Common myeloid progenitor, CD34-positive (primary cell): ENCODE measurements around the gene TMUB1.
A peak's percentile ranks its signal among the peaks of the same experiment; 100 is the strongest.

Experiments
- CTCF ChIA-PET: fragments of 350-600 bp; sonication (Branson Sonifier 250); formaldehyde crosslinking; loops from one replicate; lab custom pipeline; 2021; ENCODE audit warnings: antibody characterized with exemption; lab: Charles Lee
- POLR2A ChIA-PET: fragments of 350-600 bp; sonication (Branson Sonifier 250); formaldehyde crosslinking; loops from one replicate; lab custom pipeline; 2021; ENCODE audit warnings: antibody characterized with exemption; lab: Charles Lee
- DNase-seq, 3 donors: peaks; one replicate each; pipeline versions ENCODE4 v3.0.0 to v3.0.0-alpha.2; 2013
- H3K27ac ChIP-seq, 2 experiments: 1 replicate in 1 of 2; 2 replicates in 1 of 2; pipeline ENCODE4 v1.7.0; 2013; ENCODE audit warnings: inconsistent platforms in 2 of 2, low read length in 2 of 2, mild to moderate bottlenecking in 2 of 2, low read depth in 1 of 2, moderate library complexity in 1 of 2; ENCODE audit not compliant: severe bottlenecking in 2 of 2, insufficient read depth in 1 of 2, poor library complexity in 1 of 2
- H3K27me3 ChIP-seq, 5 experiments: replicated peaks in 2 of 5; 1 replicate in 3 of 5; 2 replicates in 2 of 5; pipeline versions ENCODE4 v1.6.1 to v1.7.0; 2013; ENCODE audit warnings: low read length in 4 of 5, mild to moderate bottlenecking in 2 of 5, moderate library complexity in 2 of 5, inconsistent platforms in 1 of 5; ENCODE audit not compliant: insufficient read depth in 5 of 5, control insufficient read depth in 4 of 5
- H3K36me3 ChIP-seq, 4 experiments: 1 replicate in 2 of 4; 2 replicates in 2 of 4; pipeline versions ENCODE4 v1.6.1 to v1.7.0; 2013; ENCODE audit warnings: low read length in 3 of 4, control low read depth in 1 of 4, mild to moderate bottlenecking in 1 of 4; ENCODE audit not compliant: control insufficient read depth in 4 of 4, insufficient read depth in 4 of 4
- H3K4me1 ChIP-seq, 4 experiments: 1 replicate in 3 of 4; 2 replicates in 1 of 4; pipeline versions ENCODE4 v1.6.1 to v1.7.1; 2013; ENCODE audit warnings: low read length in 3 of 4, mild to moderate bottlenecking in 3 of 4, control low read depth in 1 of 4, inconsistent platforms in 1 of 4, moderate library complexity in 1 of 4; ENCODE audit not compliant: control insufficient read depth in 4 of 4, insufficient read depth in 4 of 4; ENCODE audit errors: control extremely low read depth in 1 of 4
- H3K4me3 ChIP-seq, 7 experiments: 1 replicate in 4 of 7; 2 replicates in 3 of 7; pipeline versions ENCODE4 v1.5.1 to v1.7.0; 2013; ENCODE audit warnings: mild to moderate bottlenecking in 7 of 7, low read length in 6 of 7, moderate library complexity in 6 of 7, inconsistent platforms in 2 of 7, low read depth in 2 of 7, control low read depth in 1 of 7; ENCODE audit not compliant: insufficient read depth in 4 of 7, control insufficient read depth in 1 of 7; ENCODE audit errors: extremely low read depth in 1 of 7
- H3K9me3 ChIP-seq, 5 experiments: 1 replicate in 4 of 5; 2 replicates in 1 of 5; pipeline versions ENCODE4 v1.6.1 to v1.7.1; 2013; ENCODE audit warnings: low read length in 4 of 5, mild to moderate bottlenecking in 2 of 5, inconsistent platforms in 1 of 5, low read depth in 1 of 5, moderate library complexity in 1 of 5; ENCODE audit not compliant: control insufficient read depth in 4 of 5, insufficient read depth in 2 of 5; ENCODE audit errors: control extremely low read depth in 1 of 5
- WGBS: methylation state at CpG from one replicate; pipeline ENCODE4 v1.1.5; 2013; ENCODE audit not compliant: insufficient coverage; 5-methylcytosine and 5-hydroxymethylcytosine counted together

The TMUB1 gene

DNA sequence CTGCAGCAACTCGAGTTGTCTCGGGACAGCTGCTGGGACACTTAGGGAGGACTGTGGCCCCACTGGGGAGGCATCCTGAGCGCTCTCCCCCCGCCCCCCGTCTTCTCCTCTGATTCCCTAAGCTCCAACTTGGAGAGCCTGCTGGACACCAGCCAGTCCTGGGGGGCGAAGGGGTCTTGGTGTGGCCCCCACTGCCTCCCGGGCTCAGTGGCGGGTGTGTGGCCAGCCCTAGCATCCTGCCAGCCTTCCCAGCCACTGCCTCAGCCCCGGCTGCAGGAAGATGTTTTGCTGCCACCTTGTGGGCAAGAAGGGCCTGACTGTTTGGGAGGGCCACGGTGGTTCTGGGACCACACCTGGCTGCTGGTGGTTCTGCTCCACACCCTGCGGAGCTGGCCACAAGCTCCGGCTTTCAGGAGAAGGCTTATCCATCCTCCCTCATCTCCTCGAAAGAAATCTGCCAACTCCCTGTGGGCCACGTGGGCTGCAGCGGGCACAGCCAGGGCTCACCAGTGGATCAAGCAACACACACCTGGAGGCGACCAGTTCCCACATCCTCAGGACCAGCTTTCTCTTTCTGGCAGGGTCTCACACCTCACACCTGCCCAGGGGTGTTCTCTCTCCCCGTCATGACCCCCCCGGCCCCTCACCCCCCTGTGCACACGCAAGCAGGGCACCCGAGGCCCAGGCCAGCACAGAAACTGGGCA is 27.8 kb upstream of the TMUB1 start:
- H3K27me3 ChIP-seq, result peaks cover 0 to 22% (median 6%) of the 10 kb centered on the region in 5 experiments
- peaks cover 0 to 12% (median 6%) of the 10 kb centered on the region in 4 experiments for H3K4me1 ChIP-seq
- CTCF ChIA-PET, result interaction anchor here (0.8 to 6.5 kb wide), 37 partner anchors 8 to 213 kb away, joined by 3 to 219 read pairs (median 4); partner anchors contain the start of genes ABCB8, AGAP3, ATG9B and FASTK
- no peaks in the 10 kb centered on the region for H3K9me3 ChIP-seq
- no peak overlapping the region for H3K4me3 ChIP-seq
- WGBS, result 48% methylated on average over 19 of the region's 20 CpGs
- peak; percentile 57 to 74 (median 67) for DNase-seq
- POLR2A ChIA-PET, result interaction anchor here (1.1 to 1.3 kb wide), 2 partner anchors 24 to 51 kb away, joined by 3 read pairs; no protein-coding TSS in a partner anchor
- no peak overlapping the region for H3K27ac ChIP-seq
- peaks cover 0 to 13% (median 5%) of the 10 kb centered on the region in 4 experiments for H3K36me3 ChIP-seq

DNA sequence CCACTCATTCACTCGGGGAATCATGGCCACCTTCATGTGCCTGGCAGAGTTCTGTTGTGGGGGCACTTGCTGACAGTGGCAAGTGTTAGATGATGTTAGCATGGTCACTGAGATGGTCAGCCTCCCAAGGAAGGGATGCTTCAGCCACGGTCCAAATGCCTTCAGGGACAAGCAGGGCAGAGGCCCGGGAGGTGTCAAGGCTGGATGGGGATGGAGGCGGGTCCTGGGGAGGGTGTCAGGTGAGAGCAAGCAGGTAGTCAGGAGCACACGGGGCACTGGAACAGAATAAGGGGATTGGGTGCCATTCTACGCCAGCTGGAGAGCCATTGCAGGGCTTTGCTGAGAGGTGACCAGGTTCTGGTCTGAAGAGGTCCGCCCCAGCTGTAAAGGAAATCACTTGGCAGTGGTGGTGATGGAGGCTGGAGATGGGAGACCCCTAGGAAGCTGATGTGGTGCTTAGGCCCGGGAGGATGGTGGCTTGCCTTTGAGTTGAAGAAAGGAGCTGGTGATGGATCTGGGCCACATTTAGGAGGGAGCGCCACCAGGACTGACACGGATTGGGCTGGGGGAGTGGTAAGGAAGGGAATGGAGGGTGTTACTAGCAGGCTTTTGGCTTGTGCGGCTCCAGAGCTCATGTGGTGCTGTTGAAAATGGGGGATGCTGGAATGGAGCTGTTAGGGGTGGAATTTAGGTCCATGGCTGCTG is 27.1 kb upstream of the TMUB1 start:
- 89% methylated on average over 10 of the region's 11 CpGs for WGBS
- no peak for DNase-seq
- H3K4me1 ChIP-seq, result peaks cover 0 to 17% (median 7%) of the 10 kb centered on the region in 4 experiments
- H3K4me3 ChIP-seq, result no peak overlapping the region
- ChIA-PET POLR2A (interaction anchor here (1.1 to 1.3 kb wide), 2 partner anchors 23 to 50 kb away, joined by 3 read pairs; no protein-coding TSS in a partner anchor), CTCF (interaction anchor here (0.8 to 6.5 kb wide), 26 partner anchors 9 to 212 kb away, joined by 3 to 219 read pairs (median 4); partner anchors contain the start of genes ABCB8, AGAP3, ATG9B and FASTK)
- peaks cover 0 to 13% (median 5%) of the 10 kb centered on the region in 4 experiments for H3K36me3 ChIP-seq
- H3K27ac ChIP-seq, result no peak overlapping the region
- H3K27me3 ChIP-seq, result peaks cover 0 to 15% (median 3%) of the 10 kb centered on the region in 5 experiments
- H3K9me3 ChIP-seq, result no peaks in the 10 kb centered on the region

DNA sequence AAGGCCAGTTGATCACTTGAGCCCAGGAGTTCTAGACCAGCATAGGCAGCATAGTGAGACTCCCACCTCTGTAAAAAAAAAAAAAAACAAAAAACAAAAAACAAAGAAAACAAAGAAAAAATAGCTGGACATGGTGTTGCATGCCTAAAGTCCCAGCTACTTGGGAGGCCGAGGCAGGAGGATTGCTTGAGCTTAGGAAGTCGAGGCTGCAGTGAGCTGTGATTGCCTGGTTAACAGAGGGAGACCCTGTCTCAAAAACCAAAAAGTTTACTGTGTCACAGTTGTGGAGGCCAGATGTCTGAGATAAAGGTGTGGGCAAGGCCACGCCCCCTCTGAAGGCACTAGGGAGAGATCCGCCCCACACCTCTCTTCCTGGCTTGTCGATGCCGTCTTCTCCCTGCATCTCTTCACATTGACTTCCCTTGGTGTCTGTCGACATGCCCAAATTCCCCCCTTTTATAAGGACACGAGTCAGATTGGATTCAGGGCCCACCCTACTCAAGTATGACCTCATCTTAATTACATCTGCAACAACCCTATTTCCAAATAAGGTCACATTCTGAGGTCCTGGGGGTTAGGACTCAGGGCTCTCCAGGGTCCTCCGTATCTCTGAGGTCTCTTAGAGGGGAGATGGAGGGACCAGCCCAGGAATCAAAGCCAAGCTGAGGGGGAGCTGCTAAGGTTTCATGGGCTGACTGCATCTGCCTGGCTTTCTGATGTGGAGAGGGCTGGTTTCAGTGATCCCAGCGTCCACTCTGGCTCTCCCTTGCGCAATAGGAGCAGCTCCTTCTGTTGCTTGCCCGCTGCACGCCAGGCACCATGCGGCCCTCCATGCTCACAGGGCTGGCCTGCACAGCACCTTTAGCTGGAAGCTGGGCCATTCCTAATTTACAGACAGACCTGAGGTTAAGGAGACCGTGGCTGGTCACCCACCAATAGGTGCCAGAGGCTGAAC is 26.1 kb upstream of the TMUB1 start:
- WGBS, result 96% methylated on average over 14 of the region's 15 CpGs
- peaks cover 0 to 13% (median 7%) of the 10 kb centered on the region in 4 experiments for H3K36me3 ChIP-seq
- H3K4me3 ChIP-seq, result no peak overlapping the region
- no peak overlapping the region for H3K27ac ChIP-seq
- ChIA-PET POLR2A (interaction anchor here (1.1 to 1.3 kb wide), 2 partner anchors 22 to 49 kb away, joined by 3 read pairs; no protein-coding TSS in a partner anchor), CTCF (interaction anchor here (0.7 to 6.5 kb wide), 20 partner anchors 11 to 242 kb away, joined by 3 to 219 read pairs (median 6); partner anchors contain the start of genes ABCB8, AGAP3, FASTK and TMUB1)
- H3K27me3 ChIP-seq, result peaks cover 0 to 13% (median 3%) of the 10 kb centered on the region in 5 experiments
- no peak for DNase-seq
- H3K9me3 ChIP-seq, result no peaks in the 10 kb centered on the region
- peaks cover 0 to 25% (median 10%) of the 10 kb centered on the region in 4 experiments for H3K4me1 ChIP-seq

DNA sequence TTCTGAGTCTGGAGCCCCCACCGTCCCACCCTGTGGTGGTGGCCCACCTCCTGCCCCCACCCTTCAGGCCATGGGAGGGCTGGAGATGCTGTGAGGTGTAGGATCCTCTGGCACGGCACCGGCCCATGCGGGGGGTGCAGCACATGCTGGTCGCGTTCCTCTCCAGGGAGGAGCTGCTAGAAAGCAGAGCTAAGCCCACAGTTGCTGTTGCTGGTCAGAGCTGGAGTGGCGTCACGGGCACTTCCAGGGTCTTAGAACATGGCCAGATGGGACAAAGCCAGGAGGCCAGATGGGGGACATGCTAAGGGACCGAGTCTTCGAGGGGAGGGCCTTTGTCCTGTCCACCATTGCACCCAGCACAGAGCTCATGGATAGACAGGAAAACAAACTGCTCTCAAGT is 24.6 kb upstream of the TMUB1 start:
- ChIA-PET CTCF (interaction anchor here (0.8 to 6.5 kb wide), 11 partner anchors 10 to 145 kb away, joined by 3 to 219 read pairs (median 5); partner anchors contain the start of genes AGAP3 and TMUB1), POLR2A (interaction anchor here (1.1 kb wide), 1 partner anchor 9 kb away, joined by 4 read pairs; no protein-coding TSS in a partner anchor)
- WGBS, result 100% methylated on average over 7 of the region's 10 CpGs
- Histone ChIP-seq H3K4me3 (no peak overlapping the region), H3K27me3 (no peaks in the 10 kb centered on the region), H3K9me3 (no peaks in the 10 kb centered on the region), H3K4me1 (peaks cover 0 to 26% (median 10%) of the 10 kb centered on the region in 4 experiments), H3K27ac (no peak overlapping the region), H3K36me3 (peaks cover 0 to 4% (median under 1%) of the 10 kb centered on the region in 4 experiments)
- DNase-seq, result no peak

DNA sequence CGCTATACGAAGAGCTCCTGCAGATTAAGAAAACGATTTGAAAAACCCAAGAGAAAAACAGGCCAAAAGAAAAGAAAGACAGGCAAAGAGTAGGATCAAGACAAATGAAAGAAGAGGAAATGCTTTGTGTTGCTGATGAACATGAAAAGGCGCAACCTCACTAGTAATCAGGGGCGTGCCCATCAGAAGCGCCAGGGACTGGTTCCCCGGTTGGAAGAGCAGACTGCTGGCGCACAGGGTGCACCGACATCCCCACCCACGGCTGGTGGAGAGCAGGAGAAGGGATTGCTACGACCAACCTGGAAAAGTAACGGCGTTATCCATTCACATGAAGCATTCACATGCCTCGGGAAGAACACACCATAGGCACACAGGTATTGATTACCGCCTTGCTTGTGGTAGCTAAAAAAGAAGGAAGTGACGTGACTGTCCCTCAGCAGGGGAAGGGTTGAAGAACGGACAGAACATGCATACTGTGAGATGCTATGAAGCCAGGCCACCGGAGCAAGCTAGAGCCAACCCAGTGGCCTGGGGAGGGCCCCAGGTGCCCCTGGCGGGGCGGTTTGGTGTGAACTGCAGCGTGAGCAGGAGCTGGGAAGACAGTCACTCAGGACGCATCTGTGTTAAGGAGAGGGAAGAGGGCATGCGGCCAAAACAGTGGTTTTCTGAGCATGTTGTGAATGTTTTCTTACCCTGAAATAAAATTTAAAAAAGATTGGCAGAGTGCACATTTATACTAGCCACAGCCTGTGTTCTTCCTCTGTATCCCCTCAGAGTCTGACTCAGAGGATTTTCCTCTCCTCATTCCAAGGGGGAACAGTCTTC is 21.3 kb upstream of the TMUB1 start:
- H3K27me3 ChIP-seq, result no peaks in the 10 kb centered on the region
- WGBS, result 61% methylated on average over 22 of the region's 23 CpGs
- H3K4me3 ChIP-seq, result peak overlapping the region in 1 of 7 experiments; percentile 42
- ChIA-PET CTCF (interaction anchor here (0.6 to 5.2 kb wide), 10 partner anchors 8 to 1416 kb away, joined by 3 to 72 read pairs (median 4); no protein-coding TSS in a partner anchor), POLR2A (interaction anchor here (0.6 to 2.0 kb wide), 2 partner anchors 16 to 49 kb away, joined by 3 to 11 read pairs; no protein-coding TSS in a partner anchor)
- no peaks in the 10 kb centered on the region for H3K9me3 ChIP-seq
- peak overlapping the region in 1 of 2 experiments; percentile 4 for H3K27ac ChIP-seq
- H3K4me1 ChIP-seq, result peaks cover 0 to 25% (median 12%) of the 10 kb centered on the region in 4 experiments
- DNase-seq, result peak; percentile 39 to 84 (median 79)
- peaks cover 0 to 4% (median 0%) of the 10 kb centered on the region in 4 experiments for H3K36me3 ChIP-seq
